BE2C (cell line): ENCODE data around the gene DUOX2.

Experiments used
- DNase-seq: peaks from one replicate; pipeline ENCODE4 v3.0.0-alpha.2; 2020
- H3K27me3 ChIP-seq: fragments of 250-450 bp; sonication (Bioruptor Pico); 2 replicates; pipeline ENCODE4 v1.5.1; 2020; ENCODE audit warnings: mild to moderate bottlenecking
- H3K36me3 ChIP-seq: fragments of 250-450 bp; sonication (Bioruptor Pico); 2 replicates; pipeline ENCODE4 v1.5.1; 2020; ENCODE audit warnings: mild to moderate bottlenecking
- H3K4me1 ChIP-seq: fragments of 250-450 bp; sonication (Bioruptor Pico); 2 replicates; pipeline ENCODE4 v1.5.1; 2020
- H3K4me3 ChIP-seq: 2 replicates; pipeline ENCODE4 v1.5.1; 2011; ENCODE audit warnings: low read depth, low read length
- H3K9me3 ChIP-seq: fragments of 250-450 bp; sonication (Bioruptor Pico); 2 replicates; pipeline ENCODE4 v1.5.1; 2020
- TF ChIP-seq, protein P1 (sequence below): IDR thresholded peaks from 2 replicates; pipeline ENCODE4 v1.5.1; 2012; ENCODE audit warnings: mild to moderate bottlenecking, low read depth, low read length

Gene DUOX2

DNA sequence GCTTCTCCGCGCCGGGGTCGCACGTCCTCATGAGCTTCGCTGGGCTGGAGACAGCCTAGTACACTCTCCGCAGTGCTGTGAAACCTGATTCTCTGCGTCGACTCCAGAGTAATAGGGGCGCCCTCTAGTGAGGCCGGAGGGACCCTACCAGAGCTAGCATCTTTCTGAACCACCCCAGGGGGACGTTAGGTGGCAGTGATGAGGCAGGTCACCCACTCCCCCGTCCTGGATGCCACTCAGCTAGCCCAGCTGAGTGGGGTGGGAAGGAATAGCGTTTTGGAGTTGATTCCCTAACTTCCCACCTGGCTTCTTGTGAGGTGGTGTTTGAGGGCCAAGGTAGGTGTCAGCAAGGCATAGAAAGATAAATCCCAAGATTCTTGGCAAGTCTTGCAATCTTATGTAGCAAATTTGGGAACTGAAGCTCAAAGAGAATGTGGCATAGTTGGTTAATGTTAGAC is 4.2 kb upstream of the DUOX2 start:
- TF ChIP-seq, protein P1, sequence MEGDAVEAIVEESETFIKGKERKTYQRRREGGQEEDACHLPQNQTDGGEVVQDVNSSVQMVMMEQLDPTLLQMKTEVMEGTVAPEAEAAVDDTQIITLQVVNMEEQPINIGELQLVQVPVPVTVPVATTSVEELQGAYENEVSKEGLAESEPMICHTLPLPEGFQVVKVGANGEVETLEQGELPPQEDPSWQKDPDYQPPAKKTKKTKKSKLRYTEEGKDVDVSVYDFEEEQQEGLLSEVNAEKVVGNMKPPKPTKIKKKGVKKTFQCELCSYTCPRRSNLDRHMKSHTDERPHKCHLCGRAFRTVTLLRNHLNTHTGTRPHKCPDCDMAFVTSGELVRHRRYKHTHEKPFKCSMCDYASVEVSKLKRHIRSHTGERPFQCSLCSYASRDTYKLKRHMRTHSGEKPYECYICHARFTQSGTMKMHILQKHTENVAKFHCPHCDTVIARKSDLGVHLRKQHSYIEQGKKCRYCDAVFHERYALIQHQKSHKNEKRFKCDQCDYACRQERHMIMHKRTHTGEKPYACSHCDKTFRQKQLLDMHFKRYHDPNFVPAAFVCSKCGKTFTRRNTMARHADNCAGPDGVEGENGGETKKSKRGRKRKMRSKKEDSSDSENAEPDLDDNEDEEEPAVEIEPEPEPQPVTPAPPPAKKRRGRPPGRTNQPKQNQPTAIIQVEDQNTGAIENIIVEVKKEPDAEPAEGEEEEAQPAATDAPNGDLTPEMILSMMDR: peak; percentile 100
- no peaks in the 10 kb centered on the region for H3K4me1 ChIP-seq
- no peaks in the 10 kb centered on the region for H3K9me3 ChIP-seq
- no peaks in the 10 kb centered on the region for H3K36me3 ChIP-seq
- peaks cover 22% of the 10 kb centered on the region for H3K27me3 ChIP-seq
- DNase-seq: peak; percentile 94
- no peak overlapping the region for H3K4me3 ChIP-seq

DNA sequence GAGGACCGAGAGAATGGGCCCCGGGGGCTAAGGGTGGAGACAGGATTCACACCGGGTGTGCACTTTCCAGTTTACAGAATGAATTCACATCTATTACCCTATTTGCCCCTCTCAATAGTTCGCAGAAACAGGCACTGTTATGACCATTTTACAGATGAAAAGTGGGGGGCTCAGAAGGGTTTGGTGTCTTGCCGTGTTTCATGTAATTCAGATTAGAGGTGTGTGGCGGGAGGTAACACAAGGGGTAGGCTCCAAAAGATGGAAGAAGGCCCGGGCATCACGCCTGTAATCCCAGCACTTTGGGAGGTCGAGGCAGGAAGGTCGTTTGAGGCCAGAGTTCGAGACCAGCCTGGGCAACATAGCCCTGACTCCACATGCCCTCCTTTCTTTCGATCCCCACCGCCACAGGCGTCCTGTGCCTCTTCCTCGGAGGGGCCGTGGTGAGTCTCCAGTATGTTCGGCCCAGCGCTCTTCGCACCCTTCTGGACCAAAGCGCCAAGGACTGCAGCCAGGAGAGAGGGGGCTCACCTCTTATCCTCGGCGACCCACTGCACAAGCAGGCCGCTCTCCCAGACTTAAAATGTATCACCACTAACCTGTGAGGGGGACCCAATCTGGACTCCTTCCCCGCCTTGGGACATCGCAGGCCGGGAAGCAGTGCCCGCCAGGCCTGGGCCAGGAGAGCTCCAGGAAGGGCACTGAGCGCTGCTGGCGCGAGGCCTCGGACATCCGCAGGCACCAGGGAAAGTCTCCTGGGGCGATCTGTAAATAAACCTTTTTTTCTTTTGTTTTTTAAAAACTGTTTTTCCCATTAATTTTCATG is 3.5 kb upstream of the DUOX2 start:
- TF ChIP-seq, protein P1: no peak
- Histone ChIP-seq H3K36me3 (no peaks in the 10 kb centered on the region), H3K4me1 (no peaks in the 10 kb centered on the region; the same call in 1 of the 2 replicates), H3K4me3 (no peak overlapping the region), H3K9me3 (no peaks in the 10 kb centered on the region), H3K27me3 (peaks cover 29% of the 10 kb centered on the region)
- DNase-seq: no peak

DNA sequence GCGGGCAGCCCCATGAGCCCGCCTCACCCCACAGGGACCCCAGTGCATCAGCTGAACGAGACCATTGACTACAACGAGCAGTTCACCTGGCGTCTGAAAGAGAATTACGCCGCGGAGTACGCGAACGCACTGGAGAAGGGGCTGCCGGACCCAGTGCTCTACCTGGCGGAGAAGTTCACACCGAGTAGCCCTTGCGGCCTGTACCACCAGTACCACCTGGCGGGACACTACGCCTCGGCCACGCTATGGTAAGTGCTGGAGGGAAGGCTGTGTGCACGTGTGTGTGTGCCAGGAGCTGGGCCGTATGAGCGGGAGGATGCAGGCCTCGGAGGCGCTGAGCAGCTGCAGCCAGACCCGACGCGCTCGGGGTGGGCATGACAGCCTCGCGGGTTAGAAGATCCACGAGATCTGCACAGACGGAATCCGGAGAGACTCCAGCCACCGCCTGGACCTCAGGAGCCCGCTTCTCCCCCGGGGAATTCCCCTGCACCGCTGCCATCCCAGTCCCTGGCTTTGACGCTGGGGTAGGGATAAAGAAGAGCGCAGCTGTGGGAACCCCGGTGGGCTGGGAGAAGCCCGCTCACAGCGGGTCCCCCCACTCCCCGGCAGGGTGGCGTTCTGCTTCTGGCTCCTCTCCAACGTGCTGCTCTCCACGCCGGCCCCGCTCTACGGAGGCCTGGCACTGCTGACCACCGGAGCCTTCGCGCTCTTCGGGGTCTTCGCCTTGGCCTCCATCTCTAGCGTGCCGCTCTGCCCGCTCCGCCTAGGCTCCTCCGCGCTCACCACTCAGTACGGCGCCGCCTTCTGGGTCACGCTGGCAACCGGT is 2.7 kb upstream of the DUOX2 start:
- Histone ChIP-seq H3K4me3 (no peak overlapping the region), H3K27me3 (peaks cover 37% of the 10 kb centered on the region), H3K4me1 (no peaks in the 10 kb centered on the region; the same call in 1 of the 2 replicates), H3K36me3 (no peaks in the 10 kb centered on the region), H3K9me3 (no peaks in the 10 kb centered on the region)
- TF ChIP-seq, protein P1: no peak
- no peak for DNase-seq

DNA sequence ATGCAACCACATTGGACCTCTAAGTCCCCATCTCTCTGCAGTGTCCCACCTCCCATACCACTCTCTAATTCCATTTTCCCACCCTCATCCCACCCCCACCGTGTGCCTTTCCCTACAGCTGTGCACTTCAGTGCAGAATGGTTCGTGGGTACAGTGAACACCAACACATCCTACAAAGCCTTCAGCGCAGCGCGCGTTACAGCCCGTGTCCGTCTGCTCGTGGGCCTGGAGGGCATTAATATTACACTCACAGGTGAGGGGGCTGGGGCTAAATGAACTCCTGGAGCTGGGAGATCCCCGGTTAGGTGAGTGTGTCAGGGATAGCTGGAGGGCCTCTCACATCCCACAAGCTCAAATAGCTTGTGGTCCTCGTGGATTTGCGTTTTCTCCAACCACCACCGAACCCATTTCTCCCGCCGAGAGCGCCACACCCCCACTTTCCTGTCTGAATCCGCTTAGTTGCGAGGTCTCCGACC is 2.1 kb upstream of the DUOX2 start:
- Histone ChIP-seq H3K4me3 (no peak overlapping the region), H3K27me3 (peaks cover 42% of the 10 kb centered on the region), H3K36me3 (no peaks in the 10 kb centered on the region), H3K9me3 (no peaks in the 10 kb centered on the region), H3K4me1 (no peaks in the 10 kb centered on the region; the same call in 1 of the 2 replicates)
- TF ChIP-seq, protein P1: no peak
- DNase-seq: no peak

DNA sequence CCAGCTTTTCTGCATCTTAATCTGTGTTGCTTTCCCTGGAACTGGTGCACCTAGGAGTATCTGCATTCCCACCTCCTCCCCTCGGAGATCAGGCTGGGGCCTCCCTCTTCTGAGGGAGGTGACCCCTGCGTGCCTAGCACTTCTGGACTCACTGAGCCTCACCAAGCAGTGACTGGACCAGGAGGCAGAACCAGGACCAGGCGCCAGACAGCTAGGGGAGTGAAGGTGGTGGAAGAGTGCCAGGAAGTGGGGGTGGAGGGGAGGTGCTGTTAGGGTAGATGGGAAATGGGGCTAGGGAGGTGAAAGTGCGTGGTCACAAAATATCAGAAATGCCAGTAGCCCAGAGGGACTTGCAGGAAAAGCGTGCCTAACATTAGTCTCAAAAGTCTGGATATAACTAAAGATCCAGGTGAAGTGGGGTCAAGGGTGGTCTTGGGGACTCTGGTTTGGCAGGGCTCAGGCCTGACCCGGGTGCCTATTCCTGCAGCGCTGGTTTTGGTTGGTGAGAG is 1.4 kb upstream of the DUOX2 start:
- H3K36me3 ChIP-seq: no peaks in the 10 kb centered on the region
- no peaks in the 10 kb centered on the region; the same call in 1 of the 2 replicates for H3K4me1 ChIP-seq
- H3K9me3 ChIP-seq: no peaks in the 10 kb centered on the region
- no peak for DNase-seq
- no peak overlapping the region for H3K4me3 ChIP-seq
- peaks cover 42% of the 10 kb centered on the region for H3K27me3 ChIP-seq
- TF ChIP-seq, protein P1: no peak
